B cell (primary cell): ENCODE results near the gene KSR2. TPM values are rescaled to one million over a fixed set of nuclear protein-coding genes. Genes with fewer than 3 reads are reported as not detected.

Source experiments
- ATAC-seq: fragments of 200-7000 bp; cut with Tn5 transposase; one replicate; pipeline ENCODE4 v1.10.0; 2021; ENCODE audit warnings: low read depth, mild to moderate bottlenecking, moderate number of reproducible peaks, moderate library complexity
- CTCF ChIA-PET: fragments of 350-600 bp; sonication (Branson Sonifier 250); formaldehyde crosslinking; loops from one replicate; lab custom pipeline; 2021; ENCODE audit warnings: antibody characterized with exemption, inconsistent platforms; lab: Charles Lee
- POLR2A ChIA-PET: fragments of 350-600 bp; sonication (Branson Sonifier 250); formaldehyde crosslinking; loops from one replicate; lab custom pipeline; 2021; ENCODE audit warnings: antibody characterized with exemption; lab: Charles Lee
- DNase-seq: peaks from one replicate; pipeline ENCODE4 v3.0.0; 2013
- H2AFZ ChIP-seq: 2 replicates; pipeline ENCODE4 v1.6.1; 2012; ENCODE audit warnings: mild to moderate bottlenecking, low read depth, low read length; ENCODE audit not compliant: insufficient read depth, poor library complexity, severe bottlenecking
- H3K27ac ChIP-seq, 2 donors: 1 replicate in 1 of 2; 2 replicates in 1 of 2; pipeline ENCODE4 v1.5.1; 2012 to 2013; ENCODE audit warnings: low read length in 2 of 2, mild to moderate bottlenecking in 2 of 2, moderate library complexity in 1 of 2
- H3K27me3 ChIP-seq, 4 experiments: fragments of 200-600 bp in 1 of 4; sonication (generic) in 1 of 4; replicated peaks in 1 of 4; 1 replicate in 2 of 4; 2 replicates in 2 of 4; pipeline versions ENCODE4 v1.6.1 to v1.7.0; 2013 to 2016; ENCODE audit warnings: low read length in 3 of 4, mild to moderate bottlenecking in 2 of 4, mixed read lengths in 1 of 4, moderate library complexity in 1 of 4; ENCODE audit not compliant: insufficient read depth in 4 of 4, control insufficient read depth in 3 of 4; ENCODE audit errors: control extremely low read depth in 1 of 4
- H3K36me3 ChIP-seq, 2 experiments: replicated peaks in 1 of 2; 1 replicate in 1 of 2; 2 replicates in 1 of 2; pipeline versions ENCODE4 v1.6.1 to v1.7.1; 2013; ENCODE audit warnings: low read length in 1 of 2; ENCODE audit not compliant: insufficient read depth in 2 of 2, control insufficient read depth in 1 of 2; ENCODE audit errors: control extremely low read depth in 1 of 2, extremely low read depth in 1 of 2
- H3K4me1 ChIP-seq, 2 donors: fragments of 200-600 bp in 1 of 2; sonication (generic) in 1 of 2; 1 replicate in 1 of 2; 2 replicates in 1 of 2; pipeline versions ENCODE4 v1.5.1 to v1.6.1; 2013 to 2017; ENCODE audit warnings: low read length in 2 of 2; ENCODE audit not compliant: control insufficient read depth in 2 of 2, insufficient read depth in 2 of 2
- H3K4me2 ChIP-seq: replicated peaks from 2 replicates; pipeline ENCODE3; 2012; ENCODE audit warnings: mild to moderate bottlenecking, low read depth, low read length; ENCODE audit not compliant: poor library complexity, severe bottlenecking
- H3K4me3 ChIP-seq, 5 experiments: fragments of 200-600 bp in 1 of 5; sonication (generic) in 1 of 5; 1 replicate in 3 of 5; 2 replicates in 2 of 5; pipeline versions ENCODE4 v1.5.1 to v1.7.0; 2011 to 2016; ENCODE audit warnings: low read length in 4 of 5, mild to moderate bottlenecking in 4 of 5, low read depth in 2 of 5, control low read depth in 1 of 5, moderate library complexity in 1 of 5; ENCODE audit not compliant: insufficient read depth in 1 of 5; ENCODE audit errors: control extremely low read depth in 1 of 5, extremely low read depth in 1 of 5
- H3K79me2 ChIP-seq: fragments of 200-600 bp; sonication (generic); one replicate; pipeline ENCODE4 v1.6.0; 2016; ENCODE audit warnings: low read length; ENCODE audit not compliant: control insufficient read depth, insufficient read depth
- H3K9ac ChIP-seq: fragments of 200-600 bp; sonication (generic); 2 replicates; pipeline ENCODE4 v1.6.1; 2017; ENCODE audit warnings: mild to moderate bottlenecking, low read length, moderate library complexity
- H3K9me3 ChIP-seq, 3 donors: one replicate each; pipeline versions ENCODE4 v1.6.1 to v1.7.1; 2013; ENCODE audit warnings: low read length in 2 of 3; ENCODE audit not compliant: control insufficient read depth in 2 of 3, insufficient read depth in 1 of 3; ENCODE audit errors: control extremely low read depth in 1 of 3
- H4K20me1 ChIP-seq: 2 replicates; pipeline ENCODE4 v1.6.0; 2012; ENCODE audit warnings: mild to moderate bottlenecking, low read length; ENCODE audit not compliant: insufficient read depth, control insufficient read depth, poor library complexity, severe bottlenecking
- H3K27ac Mint-ChIP-seq: one replicate; pipeline ENCODE4 v1.8.0; 2021; ENCODE audit warnings: mixed read lengths
- H3K27me3 Mint-ChIP-seq: one replicate; pipeline ENCODE4 v1.8.0; 2021; ENCODE audit warnings: mixed read lengths
- H3K4me1 Mint-ChIP-seq: one replicate; pipeline ENCODE4 v1.8.0; 2021; ENCODE audit warnings: mixed read lengths
- H3K4me3 Mint-ChIP-seq: one replicate; pipeline ENCODE4 v1.8.0; 2021; ENCODE audit warnings: mixed read lengths
- H3K9me3 Mint-ChIP-seq: one replicate; pipeline ENCODE4 v1.8.0; 2022; ENCODE audit warnings: mixed read lengths; ENCODE audit not compliant: insufficient read depth
- CTCF ChIP-seq: fragments of 200-600 bp; IDR thresholded peaks from one replicate; pipeline ENCODE4 v1.8.0; 2022; ENCODE audit warnings: antibody characterized with exemption, mild to moderate bottlenecking
- EZH2 ChIP-seq: IDR thresholded peaks from 2 replicates; pipeline ENCODE4 v1.6.1; 2012; ENCODE audit warnings: borderline replicate concordance, low read depth, mild to moderate bottlenecking, moderate library complexity, low read length; ENCODE audit not compliant: insufficient read depth, poor library complexity, severe bottlenecking
- WGBS: methylation state at CpG from one replicate; pipeline ENCODE4 v1.1.5; 2013; ENCODE audit warnings: missing lambda C conversion rate; ENCODE audit not compliant: insufficient coverage; 5-methylcytosine and 5-hydroxymethylcytosine counted together
- intact Hi-C: fragments of 100-400 bp; cut with micrococcal nuclease; formaldehyde crosslinking; loops from one replicate; pipeline ENCODE4 v1.10.0; 2022
- polyA plus RNA-seq: library from polyadenylated mRNA; depleted of rRNA; stranded (reverse); fragments of >200 nt; gene quantifications from 2 replicates; pipeline ENCODE4 v1.2.3, GENCODE V29; 2012
- total RNA-seq, 2 donors: library from RNA; stranded (reverse); fragments of 120-200 nt in 1 of 2; gene quantifications; 1 replicate in 1 of 2; 2 replicates in 1 of 2; pipeline versions ENCODE4 v1.2.3 to v1.2.4, GENCODE V29; 2013 to 2022

KSR2 gene
- total and polyA plus RNA-seq, 2 donors (not counting 1 experiment from before 2014, with no cell fraction given), result not detected

GRCh38 chr12:117968151-117968789 is 520 bp downstream of the KSR2 start:
- TF ChIP-seq CTCF (no peak), EZH2 (no peak)
- Histone ChIP-seq H3K79me2 (no peaks in the 10 kb centered on the region), H2AFZ (peak overlapping the region; percentile 58), H3K4me3 (peak overlapping the region in 2 of 5 experiments; percentile 15 to 36), H3K36me3 (no peaks in the 10 kb centered on the region), H3K27ac (no peak overlapping the region), H3K9me3 (peaks cover 0 to 14% (median 9%) of the 10 kb centered on the region in 3 donors), H3K4me1 (peaks cover 8 to 9% of the 10 kb centered on the region in 2 donors), H3K4me2 (peak overlapping the region; percentile 69), H4K20me1 (no peaks in the 10 kb centered on the region), H3K9ac (no peak overlapping the region), H3K27me3 (peaks cover 0 to 29% (median 12%) of the 10 kb centered on the region in 4 experiments)
- Mint-ChIP-seq H3K4me3 (peak overlapping the region; percentile 61), H3K27ac (no peak overlapping the region), H3K4me1 (peaks cover 7% of the 10 kb centered on the region), H3K9me3 (peaks cover 11% of the 10 kb centered on the region), H3K27me3 (peaks cover 62% of the 10 kb centered on the region)
- ChIA-PET CTCF (no interaction called here), POLR2A (no interaction called here)
- ATAC-seq (no peak), DNase-seq (no peak)
- intact Hi-C loops, result no loop called here
- 0% methylated on average over 1 of the region's 10 CpGs for WGBS

- no peak overlapping the region for H3K4me3 ChIP-seq
- intact Hi-C loops, result no loop called here
- Mint-ChIP-seq H3K9me3 (peaks cover 11% of the 10 kb centered on the region), H3K27me3 (peaks cover 58% of the 10 kb centered on the region), H3K4me3 (peak overlapping the region; percentile 16), H3K27ac (no peak overlapping the region), H3K4me1 (peaks cover 7% of the 10 kb centered on the region)
- H3K36me3 ChIP-seq, result no peaks in the 10 kb centered on the region
- H2AFZ ChIP-seq, result no peak overlapping the region
- ChIA-PET POLR2A (no interaction called here), CTCF (no interaction called here)
- H3K79me2 ChIP-seq, result no peaks in the 10 kb centered on the region
- H3K9ac ChIP-seq, result no peak overlapping the region
- peaks cover 8 to 9% of the 10 kb centered on the region in 2 donors for H3K4me1 ChIP-seq
- WGBS, result 23% methylated on average over 4 of the region's 12 CpGs
- peaks cover 0 to 14% (median 9%) of the 10 kb centered on the region in 3 donors for H3K9me3 ChIP-seq
- H4K20me1 ChIP-seq, result no peaks in the 10 kb centered on the region
- no peak overlapping the region for H3K27ac ChIP-seq
- no peak for ATAC-seq
- no peak for TF ChIP-seq CTCF
- no peak for TF ChIP-seq EZH2
- H3K27me3 ChIP-seq, result peaks cover 0 to 29% (median 12%) of the 10 kb centered on the region in 4 experiments
- H3K4me2 ChIP-seq, result no peak overlapping the region
- DNase-seq, result no peak
Observed at GRCh38 chr12:117967512-117967911, 1.3 kb downstream of the KSR2 start.
